Astrocyte of the spinal cord (primary cell): ENCODE data around the gene MGLL.

Experiments used
- DNase-seq: peaks from one replicate; pipeline ENCODE4 v3.0.0; 2011; ENCODE audit warnings: low read depth, low spot score
- H3K4me3 ChIP-seq: 2 replicates; pipeline ENCODE4 v1.5.1; 2011; ENCODE audit warnings: low read depth, mild to moderate bottlenecking, low read length, moderate library complexity
- CTCF ChIP-seq: IDR thresholded peaks from 2 replicates; pipeline ENCODE4 v1.5.1; 2012; ENCODE audit warnings: low read depth, mild to moderate bottlenecking, low read length, inconsistent platforms
- in situ Hi-C: cut with HindIII; loops from 2 replicates; pipeline ENCODE4 v1.10.0; 2017; ENCODE audit warnings: low sequenced_read_pairs

Gene MGLL

GRCh38 chr3:127859730-127860129, 37.4 kb upstream of the MGLL start:
- no peak for DNase-seq
- H3K4me3 ChIP-seq = no peak overlapping the region
- in situ Hi-C loops = no loop called here
- no peak for TF ChIP-seq CTCF

GRCh38 chr3:127858937-127859336, 36.6 kb upstream of the MGLL start:
- DNase-seq = no peak
- in situ Hi-C loops = no loop called here
- no peak overlapping the region for H3K4me3 ChIP-seq
- no peak for TF ChIP-seq CTCF

- DNase-seq = no peak
- no peak overlapping the region for H3K4me3 ChIP-seq
- in situ Hi-C loops = no loop called here
- TF ChIP-seq CTCF = no peak
These were observed 36.2 kb upstream of the MGLL start for GRCh38 chr3:127858521-127858920.

- peak; percentile 23 for TF ChIP-seq CTCF
- DNase-seq = no peak
- in situ Hi-C loops = no loop called here
- no peak overlapping the region for H3K4me3 ChIP-seq
These were observed 35.0 kb upstream of the MGLL start for GRCh38 chr3:127857333-127857732.

GRCh38 chr3:127856801-127857200, 34.5 kb upstream of the MGLL start:
- H3K4me3 ChIP-seq = no peak overlapping the region
- TF ChIP-seq CTCF = no peak
- no peak for DNase-seq
- in situ Hi-C loops = no loop called here

- no peak overlapping the region for H3K4me3 ChIP-seq
- in situ Hi-C loops = no loop called here
- no peak for DNase-seq
- no peak for TF ChIP-seq CTCF
These were observed 32.9 kb upstream of the MGLL start for GRCh38 chr3:127855246-127855645.

- no peak for DNase-seq
- H3K4me3 ChIP-seq = no peak overlapping the region
- no peak for TF ChIP-seq CTCF
- in situ Hi-C loops = no loop called here
These were observed 31.4 kb upstream of the MGLL start for GRCh38 chr3:127853681-127854080.
